Measurements from ENCODE around the gene FAM50A.

- no peak for TF ChIP-seq CTCF (IDR thresholded peaks at IDR 0.05; ENCODE audit: low read depth, low read length)
- no peak for TF ChIP-seq POLR2A (IDR thresholded peaks at IDR 0.05; ENCODE audit: extremely low read depth, insufficient read length)
- no peak for TF ChIP-seq MAX (IDR thresholded peaks at IDR 0.05; ENCODE audit: low read depth, low read length)
- no peak for TF ChIP-seq MYC (IDR thresholded peaks at IDR 0.05; ENCODE audit: low read depth, low read length)
These were observed 13.0 kb upstream of the FAM50A start for GRCh38 chrX:154430916-154431315.
